SK-N-SH (cell line): ENCODE results near the gene GAN. TPM values are rescaled to one million over a fixed set of nuclear protein-coding genes. Genes with fewer than 3 reads are reported as not detected.

Experiments
- CTCF ChIA-PET: fragments of 300-600, 350-600 bp; formaldehyde crosslinking; extraction: SDS; loops from one replicate; lab custom pipeline; 2021; lab: Yijun Ruan, JAX
- POLR2A ChIA-PET: fragments of 350-600 bp; sonication (Branson Sonifier 250); formaldehyde crosslinking; extraction: SDS; loops from one replicate; lab custom pipeline; 2020; ENCODE audit warnings: antibody characterized with exemption, inconsistent platforms; lab: Yijun Ruan, JAX
- DNase-seq: peaks from one replicate; pipeline ENCODE4 v3.0.0; 2012
- H2AFZ ChIP-seq: fragments of 200-600 bp; sonication (generic); 2 replicates; pipeline ENCODE4 v1.8.1; 2016; ENCODE audit warnings: antibody characterized with exemption, mild to moderate bottlenecking, low read depth
- H3F3A ChIP-seq: fragments of 200-600 bp; sonication (generic); replicated peaks from 2 replicates; pipeline ENCODE3; 2016; ENCODE audit warnings: antibody characterized with exemption, mild to moderate bottlenecking; ENCODE audit not compliant: insufficient read depth
- H3K27ac ChIP-seq, 2 experiments: fragments of 200-500 bp in 1 of 2; fragments of 200-600 bp in 1 of 2; sonication (Bioruptor generic) in 1 of 2; sonication (generic), shearing (Covaris generic) in 1 of 2; 2 replicates each; pipeline versions ENCODE4 v1.5.1 to v1.6.1; 2014 to 2016; ENCODE audit warnings: low read depth in 2 of 2, inconsistent platforms in 1 of 2, low read length in 1 of 2, mild to moderate bottlenecking in 1 of 2, mixed read lengths in 1 of 2
- H3K27me3 ChIP-seq: fragments of 200-600 bp; sonication (generic), shearing (Covaris generic); 2 replicates; pipeline ENCODE4 v1.6.1; 2016; ENCODE audit warnings: mixed run types; ENCODE audit not compliant: insufficient read depth
- H3K36me3 ChIP-seq, 2 experiments: fragments of 200-500 bp in 1 of 2; fragments of 200-600 bp in 1 of 2; sonication (Bioruptor generic) in 1 of 2; sonication (generic) in 1 of 2; replicated peaks in 1 of 2; 2 replicates each; pipeline versions ENCODE3 to v1.5.1; 2014 to 2016; ENCODE audit warnings: low read length in 1 of 2, mild to moderate bottlenecking in 1 of 2; ENCODE audit not compliant: insufficient read depth in 2 of 2, control insufficient read depth in 1 of 2
- H3K4me1 ChIP-seq, 2 experiments: fragments of 200-500 bp in 1 of 2; fragments of 200-600 bp in 1 of 2; sonication (Bioruptor generic) in 1 of 2; sonication (generic), shearing (Covaris generic) in 1 of 2; 2 replicates each; pipeline versions ENCODE4 v1.5.1 to v1.6.1; 2014 to 2016; ENCODE audit warnings: low read depth in 1 of 2, low read length in 1 of 2, mixed run types in 1 of 2; ENCODE audit not compliant: insufficient read depth in 2 of 2, control insufficient read depth in 1 of 2
- H3K4me2 ChIP-seq: fragments of 200-600 bp; sonication (generic), shearing (Covaris generic); 2 replicates; pipeline ENCODE4 v1.6.1; 2017; ENCODE audit warnings: mixed run types
- H3K4me3 ChIP-seq, 2 experiments: fragments of 200-500 bp in 1 of 2; fragments of 200-600 bp in 1 of 2; sonication (Bioruptor generic) in 1 of 2; sonication (generic), shearing (Covaris generic) in 1 of 2; 2 replicates each; pipeline versions ENCODE4 v1.5.1 to v1.8.1; 2014 to 2016; ENCODE audit warnings: low read depth in 2 of 2, inconsistent platforms in 1 of 2, low read length in 1 of 2, mild to moderate bottlenecking in 1 of 2, mixed read lengths in 1 of 2, moderate library complexity in 1 of 2
- H3K79me2 ChIP-seq: fragments of 200-600 bp; sonication (generic); 2 replicates; pipeline ENCODE4 v1.8.1; 2017; ENCODE audit warnings: mild to moderate bottlenecking; ENCODE audit not compliant: insufficient read depth
- H3K9ac ChIP-seq: fragments of 200-600 bp; sonication (generic); 2 replicates; pipeline ENCODE4 v1.6.1; 2017; ENCODE audit warnings: mixed run types
- H3K9me2 ChIP-seq: fragments of 200-600 bp; sonication (generic); 2 replicates; pipeline ENCODE4 v1.6.1; 2017; ENCODE audit warnings: mixed run types
- H3K9me3 ChIP-seq: fragments of 200-600 bp; sonication (generic); 2 replicates; pipeline ENCODE4 v1.6.1; 2017; ENCODE audit warnings: mixed run types, mild to moderate bottlenecking, moderate library complexity
- H4K20me1 ChIP-seq: fragments of 200-600 bp; sonication (generic); 2 replicates; pipeline ENCODE4 v1.6.1; 2017; ENCODE audit warnings: mild to moderate bottlenecking, mixed run types; ENCODE audit not compliant: insufficient read depth
- EZH2phosphoT487 ChIP-seq: fragments of 200-600 bp; sonication (generic); IDR thresholded peaks from 2 replicates; pipeline ENCODE4 v1.6.1; 2017; ENCODE audit warnings: low read depth, mixed run types, mild to moderate bottlenecking, antibody characterized with exemption, moderate library complexity, borderline replicate concordance
- FOSL2 ChIP-seq: IDR thresholded peaks from 2 replicates; pipeline ENCODE4 v1.4.0; 2012; ENCODE audit warnings: low read depth, mild to moderate bottlenecking, moderate library complexity, borderline replicate concordance
- MEF2A ChIP-seq: IDR thresholded peaks from 2 replicates; pipeline ENCODE4 v1.4.0; 2012; ENCODE audit warnings: low read depth, borderline replicate concordance
- MXI1 ChIP-seq: IDR thresholded peaks from 2 replicates; pipeline ENCODE4 v1.6.1; 2012; ENCODE audit warnings: mild to moderate bottlenecking, low read depth, low read length, improper control_type of control experiment
- RXRA ChIP-seq: IDR thresholded peaks from 2 replicates; pipeline ENCODE4 v1.4.0; 2012; ENCODE audit warnings: low read depth, mild to moderate bottlenecking, borderline replicate concordance
- SIN3A ChIP-seq: IDR thresholded peaks from 2 replicates; pipeline ENCODE4 v1.6.1; 2012; ENCODE audit warnings: low read depth, mild to moderate bottlenecking, low read length, moderate library complexity, borderline replicate concordance
- TAF1 ChIP-seq: IDR thresholded peaks from 2 replicates; pipeline ENCODE4 v1.6.1; 2012; ENCODE audit warnings: low read depth, mild to moderate bottlenecking, low read length, moderate library complexity, borderline replicate concordance
- TCF12 ChIP-seq: IDR thresholded peaks from 2 replicates; pipeline ENCODE4 v1.4.0; 2012
- TEAD4 ChIP-seq: IDR thresholded peaks from 2 replicates; pipeline ENCODE4 v1.4.0; 2012; ENCODE audit warnings: mild to moderate bottlenecking, borderline replicate concordance; ENCODE audit not compliant: insufficient read depth
- WGBS: methylation state at CpG from one replicate; pipeline ENCODE4 v1.1.6; 2017; ENCODE audit warnings: low lambda C conversion rate; 5-methylcytosine and 5-hydroxymethylcytosine counted together
- polyA plus RNA-seq, 3 experiments: library from polyadenylated mRNA; depleted of rRNA; stranded (reverse); fragments of >200 nt; gene quantifications; 2 replicates each; pipeline ENCODE4 v1.2.3, GENCODE V29; 2012
- TF ChIP-seq, protein P1 (sequence below): IDR thresholded peaks from 2 replicates; pipeline ENCODE4 v1.4.0; 2012; ENCODE audit warnings: low read depth, borderline replicate concordance
- TF ChIP-seq, protein P2 (sequence below): IDR thresholded peaks from 2 replicates; pipeline ENCODE4 v1.4.0; 2012; ENCODE audit warnings: low read depth
- TF ChIP-seq, protein P3 (sequence below): fragments of 150-350 bp; IDR thresholded peaks from 2 replicates; pipeline ENCODE4 v1.6.1; 2017; ENCODE audit warnings: antibody characterized with exemption, low read length, low read depth, borderline replicate concordance

The GAN gene
- polyA plus RNA-seq, 1 of the 3 experiments (the other 2 are of a cell fraction): 0.79 TPM

DNA sequence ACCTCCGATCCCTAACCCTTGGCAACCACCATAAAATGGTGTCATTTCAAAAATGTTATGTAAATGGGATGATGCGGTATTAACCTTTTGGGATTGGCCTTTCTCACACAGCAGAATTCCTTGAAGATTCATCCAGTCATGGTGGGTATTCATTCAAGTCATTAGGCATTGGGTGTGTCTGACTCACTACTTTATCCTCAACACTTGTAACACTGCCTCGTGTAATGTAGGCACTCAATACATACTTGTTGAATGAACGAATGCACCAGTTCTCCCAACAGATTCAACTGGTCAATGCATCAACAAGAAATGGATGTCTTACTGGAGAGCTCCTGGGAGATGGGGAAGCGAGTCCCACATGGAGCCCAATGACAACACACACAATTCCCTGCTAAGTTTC is 21.8 kb upstream of the GAN start:
- POLR2A ChIA-PET: no interaction called here
- WGBS: 51% methylated on average over 5 of the region's 5 CpGs

DNA sequence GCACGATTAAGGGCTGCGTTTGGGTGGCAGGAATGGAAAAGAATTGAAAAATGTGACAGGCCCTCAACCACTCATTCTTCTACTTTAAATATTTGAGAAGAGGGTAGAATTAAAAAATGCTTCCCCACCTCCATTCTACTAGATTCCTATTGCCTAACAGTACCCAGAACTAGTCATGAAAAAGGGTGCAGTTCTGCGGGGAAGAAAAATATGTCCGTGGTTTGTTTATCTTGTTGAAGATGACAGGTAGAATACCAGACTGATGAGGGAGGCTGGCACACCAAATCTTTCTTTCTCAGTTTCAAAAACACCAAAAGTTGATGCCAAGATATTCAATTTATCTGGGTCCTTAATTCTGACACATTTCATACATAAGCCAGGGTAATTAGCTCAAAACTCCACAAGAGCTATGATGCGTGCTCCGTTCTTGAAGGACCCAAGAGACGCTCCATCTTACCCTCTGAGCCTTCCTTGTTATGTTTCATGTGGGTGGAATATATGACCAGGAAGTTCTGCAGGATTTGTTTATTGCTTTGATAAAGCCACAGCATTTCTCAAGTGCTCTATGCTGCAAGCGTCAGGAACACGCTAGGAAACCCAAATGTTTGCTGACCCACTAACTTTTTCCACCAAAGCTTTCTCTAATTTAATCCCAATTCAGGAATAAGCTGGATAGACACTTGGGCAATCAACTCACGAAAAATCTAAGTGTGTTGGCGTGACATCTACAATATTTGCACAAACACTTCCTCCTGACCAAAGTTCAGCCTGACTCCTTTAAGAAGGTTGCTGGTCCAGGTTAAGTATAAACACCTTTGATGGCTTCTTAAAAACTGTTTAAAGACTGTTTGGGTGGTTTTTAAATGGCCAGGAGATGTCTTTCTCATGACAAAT is 20.6 kb upstream of the GAN start:
- no peak for DNase-seq
- Histone ChIP-seq H3F3A (no peaks in the 10 kb centered on the region), H3K9me2 (no peaks in the 10 kb centered on the region), H3K27ac (no peak overlapping the region), H3K4me1 (no peaks in the 10 kb centered on the region), H3K4me2 (no peak overlapping the region), H3K27me3 (no peaks in the 10 kb centered on the region), H2AFZ (no peak overlapping the region), H4K20me1 (no peaks in the 10 kb centered on the region), H3K79me2 (no peaks in the 10 kb centered on the region), H3K9me3 (no peaks in the 10 kb centered on the region), H3K36me3 (no peaks in the 10 kb centered on the region), H3K9ac (no peak overlapping the region), H3K4me3 (no peak overlapping the region)
- WGBS: 80% methylated on average over 11 of the region's 11 CpGs
- TF ChIP-seq MXI1 (no peak), SIN3A (no peak)
- ChIA-PET CTCF (interaction anchor here (1.0 kb wide), 1 partner anchor 89 kb away, joined by 3 read pairs; no protein-coding TSS in a partner anchor), POLR2A (no interaction called here)

More for the DNA sequence above, 21.8 kb upstream of the GAN start:
- no peak overlapping the region for H3K9ac ChIP-seq
- H3K79me2 ChIP-seq: no peaks in the 10 kb centered on the region
- no peaks in the 10 kb centered on the region for H4K20me1 ChIP-seq
- CTCF ChIA-PET: interaction anchor here (0.6 to 1.0 kb wide), 2 partner anchors 88 to 405 kb away, joined by 3 read pairs; no protein-coding TSS in a partner anchor
- H3K9me3 ChIP-seq: no peaks in the 10 kb centered on the region
- no peak overlapping the region for H3K4me3 ChIP-seq
- H3K27me3 ChIP-seq: no peaks in the 10 kb centered on the region
- no peaks in the 10 kb centered on the region for H3F3A ChIP-seq
- no peak overlapping the region for H3K27ac ChIP-seq
- H3K4me2 ChIP-seq: no peak overlapping the region
- no peaks in the 10 kb centered on the region for H3K9me2 ChIP-seq
- DNase-seq: no peak
- H3K36me3 ChIP-seq: no peaks in the 10 kb centered on the region
- no peak for TF ChIP-seq FOSL2
- TF ChIP-seq, protein P1, sequence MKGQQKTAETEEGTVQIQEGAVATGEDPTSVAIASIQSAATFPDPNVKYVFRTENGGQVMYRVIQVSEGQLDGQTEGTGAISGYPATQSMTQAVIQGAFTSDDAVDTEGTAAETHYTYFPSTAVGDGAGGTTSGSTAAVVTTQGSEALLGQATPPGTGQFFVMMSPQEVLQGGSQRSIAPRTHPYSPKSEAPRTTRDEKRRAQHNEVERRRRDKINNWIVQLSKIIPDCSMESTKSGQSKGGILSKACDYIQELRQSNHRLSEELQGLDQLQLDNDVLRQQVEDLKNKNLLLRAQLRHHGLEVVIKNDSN: no peak
- TF ChIP-seq TEAD4: no peak
- TF ChIP-seq TCF12: no peak
- TF ChIP-seq TAF1: no peak
- TF ChIP-seq, protein P2, sequence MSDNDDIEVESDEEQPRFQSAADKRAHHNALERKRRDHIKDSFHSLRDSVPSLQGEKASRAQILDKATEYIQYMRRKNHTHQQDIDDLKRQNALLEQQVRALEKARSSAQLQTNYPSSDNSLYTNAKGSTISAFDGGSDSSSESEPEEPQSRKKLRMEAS: no peak
- TF ChIP-seq RXRA: no peak
- TF ChIP-seq, protein P3, sequence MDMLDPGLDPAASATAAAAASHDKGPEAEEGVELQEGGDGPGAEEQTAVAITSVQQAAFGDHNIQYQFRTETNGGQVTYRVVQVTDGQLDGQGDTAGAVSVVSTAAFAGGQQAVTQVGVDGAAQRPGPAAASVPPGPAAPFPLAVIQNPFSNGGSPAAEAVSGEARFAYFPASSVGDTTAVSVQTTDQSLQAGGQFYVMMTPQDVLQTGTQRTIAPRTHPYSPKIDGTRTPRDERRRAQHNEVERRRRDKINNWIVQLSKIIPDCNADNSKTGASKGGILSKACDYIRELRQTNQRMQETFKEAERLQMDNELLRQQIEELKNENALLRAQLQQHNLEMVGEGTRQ: no peak
- no peak for TF ChIP-seq EZH2phosphoT487
- TF ChIP-seq MEF2A: no peak
- H3K4me1 ChIP-seq: no peaks in the 10 kb centered on the region
- H2AFZ ChIP-seq: no peak overlapping the region
